ENCODE data around the gene ADGRB2.

The ADGRB2 gene, protein sequence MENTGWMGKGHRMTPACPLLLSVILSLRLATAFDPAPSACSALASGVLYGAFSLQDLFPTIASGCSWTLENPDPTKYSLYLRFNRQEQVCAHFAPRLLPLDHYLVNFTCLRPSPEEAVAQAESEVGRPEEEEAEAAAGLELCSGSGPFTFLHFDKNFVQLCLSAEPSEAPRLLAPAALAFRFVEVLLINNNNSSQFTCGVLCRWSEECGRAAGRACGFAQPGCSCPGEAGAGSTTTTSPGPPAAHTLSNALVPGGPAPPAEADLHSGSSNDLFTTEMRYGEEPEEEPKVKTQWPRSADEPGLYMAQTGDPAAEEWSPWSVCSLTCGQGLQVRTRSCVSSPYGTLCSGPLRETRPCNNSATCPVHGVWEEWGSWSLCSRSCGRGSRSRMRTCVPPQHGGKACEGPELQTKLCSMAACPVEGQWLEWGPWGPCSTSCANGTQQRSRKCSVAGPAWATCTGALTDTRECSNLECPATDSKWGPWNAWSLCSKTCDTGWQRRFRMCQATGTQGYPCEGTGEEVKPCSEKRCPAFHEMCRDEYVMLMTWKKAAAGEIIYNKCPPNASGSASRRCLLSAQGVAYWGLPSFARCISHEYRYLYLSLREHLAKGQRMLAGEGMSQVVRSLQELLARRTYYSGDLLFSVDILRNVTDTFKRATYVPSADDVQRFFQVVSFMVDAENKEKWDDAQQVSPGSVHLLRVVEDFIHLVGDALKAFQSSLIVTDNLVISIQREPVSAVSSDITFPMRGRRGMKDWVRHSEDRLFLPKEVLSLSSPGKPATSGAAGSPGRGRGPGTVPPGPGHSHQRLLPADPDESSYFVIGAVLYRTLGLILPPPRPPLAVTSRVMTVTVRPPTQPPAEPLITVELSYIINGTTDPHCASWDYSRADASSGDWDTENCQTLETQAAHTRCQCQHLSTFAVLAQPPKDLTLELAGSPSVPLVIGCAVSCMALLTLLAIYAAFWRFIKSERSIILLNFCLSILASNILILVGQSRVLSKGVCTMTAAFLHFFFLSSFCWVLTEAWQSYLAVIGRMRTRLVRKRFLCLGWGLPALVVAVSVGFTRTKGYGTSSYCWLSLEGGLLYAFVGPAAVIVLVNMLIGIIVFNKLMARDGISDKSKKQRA (N-terminal part only)

DNA sequence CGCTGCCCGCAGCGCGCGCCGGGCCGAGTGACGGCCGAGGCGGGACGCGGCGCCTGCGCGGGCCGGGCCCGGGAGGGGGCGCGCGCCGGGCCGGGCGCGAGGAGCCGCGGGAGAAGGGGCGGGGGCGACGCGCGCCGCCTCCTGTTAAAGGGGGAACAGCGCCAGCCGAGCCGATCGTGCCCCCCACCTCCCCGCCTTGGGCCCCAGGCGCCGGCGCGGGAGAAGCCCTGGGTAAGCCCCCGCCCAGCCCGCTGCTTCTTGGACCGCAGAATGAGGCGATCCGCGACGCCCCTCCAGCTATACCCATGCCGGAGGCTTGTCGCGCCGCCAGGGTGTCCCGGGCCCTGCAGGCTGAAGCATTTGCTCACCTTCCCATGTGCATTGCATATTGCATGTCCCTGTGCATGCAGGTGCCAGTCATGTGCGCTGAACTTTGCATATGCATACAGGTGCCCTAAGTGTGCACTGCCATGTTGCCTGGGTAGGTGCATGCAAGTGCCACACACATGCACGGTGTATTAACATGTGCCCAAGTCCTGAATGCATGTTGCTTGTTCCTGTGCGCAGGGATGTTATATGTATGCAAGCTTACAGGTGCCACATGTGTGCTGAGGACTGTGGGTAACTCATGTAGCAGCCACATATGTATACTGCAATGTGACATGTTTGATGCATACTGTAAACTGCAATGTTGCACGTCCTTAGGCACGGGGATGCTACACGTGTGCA, at the start of gene ADGRB2:
ADGRB2 (minus strand) TSS at position 29 of the 729 bp plus-strand sequence. CDS start 7,119 bp downstream, outside the sequence.
- Mint-ChIP-seq H3K27ac (peak within 1 kb of the TSS in 2 of 3 experiments; percentile 65 to 83), H3K4me3 (peak within 1 kb of the TSS; percentile 85 to 94 (median 92)), H3K4me1 (peaks cover 65% of the 10 kb centered on the region), H3K36me3 (ENCODE audit: low read depth) (no peaks in the 10 kb centered on the region), H3K27me3 (ENCODE audit: low read depth) (peaks cover 28% of the 10 kb centered on the region), H3K9me3 (no peaks in the 10 kb centered on the region)
- TF ChIP-seq, protein P1, sequence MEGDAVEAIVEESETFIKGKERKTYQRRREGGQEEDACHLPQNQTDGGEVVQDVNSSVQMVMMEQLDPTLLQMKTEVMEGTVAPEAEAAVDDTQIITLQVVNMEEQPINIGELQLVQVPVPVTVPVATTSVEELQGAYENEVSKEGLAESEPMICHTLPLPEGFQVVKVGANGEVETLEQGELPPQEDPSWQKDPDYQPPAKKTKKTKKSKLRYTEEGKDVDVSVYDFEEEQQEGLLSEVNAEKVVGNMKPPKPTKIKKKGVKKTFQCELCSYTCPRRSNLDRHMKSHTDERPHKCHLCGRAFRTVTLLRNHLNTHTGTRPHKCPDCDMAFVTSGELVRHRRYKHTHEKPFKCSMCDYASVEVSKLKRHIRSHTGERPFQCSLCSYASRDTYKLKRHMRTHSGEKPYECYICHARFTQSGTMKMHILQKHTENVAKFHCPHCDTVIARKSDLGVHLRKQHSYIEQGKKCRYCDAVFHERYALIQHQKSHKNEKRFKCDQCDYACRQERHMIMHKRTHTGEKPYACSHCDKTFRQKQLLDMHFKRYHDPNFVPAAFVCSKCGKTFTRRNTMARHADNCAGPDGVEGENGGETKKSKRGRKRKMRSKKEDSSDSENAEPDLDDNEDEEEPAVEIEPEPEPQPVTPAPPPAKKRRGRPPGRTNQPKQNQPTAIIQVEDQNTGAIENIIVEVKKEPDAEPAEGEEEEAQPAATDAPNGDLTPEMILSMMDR (IDR thresholded peaks at IDR 0.05; ENCODE audit: unreplicated experiment in 3 of 3), result peak in 1 of 3 experiments; percentile 12

DNA sequence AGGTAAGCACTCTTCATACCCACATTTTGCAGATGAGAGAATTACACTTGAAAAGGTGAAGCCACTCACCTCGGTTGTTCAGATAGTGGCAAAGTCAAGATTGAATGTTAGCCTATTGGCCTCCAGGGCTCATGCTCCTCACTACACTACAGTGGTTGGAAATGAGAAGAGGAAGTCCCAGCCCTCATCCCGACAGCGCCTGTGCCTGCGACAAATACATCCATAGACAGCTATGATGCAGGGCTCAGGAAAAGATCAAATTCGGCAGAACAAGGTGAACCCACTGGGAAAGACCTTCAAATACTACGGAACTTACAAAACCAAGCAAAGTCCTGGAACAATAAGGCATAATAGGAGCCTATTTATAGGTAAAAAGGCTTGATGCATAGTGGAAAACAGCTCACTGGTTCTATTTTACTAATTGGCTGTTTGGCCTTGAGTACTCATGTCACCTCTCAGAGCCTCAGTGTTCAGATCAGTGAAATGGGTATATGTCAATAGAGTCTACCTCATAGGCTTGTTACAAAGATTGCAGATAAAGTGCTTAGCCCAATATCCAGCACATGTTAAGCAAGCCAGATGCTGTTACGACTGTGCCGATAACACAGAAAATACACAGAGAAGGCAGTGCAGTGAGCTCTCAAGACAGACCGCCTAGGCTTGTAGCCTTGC, 48.2 kb upstream of the ADGRB2 start:
- TF ChIP-seq, protein P1 (IDR thresholded peaks at IDR 0.05; ENCODE audit: unreplicated experiment in 3 of 3), result no peak
- H3K27me3 Mint-ChIP-seq (ENCODE audit: low read depth), result peaks cover 11% of the 10 kb centered on the region
- no peak overlapping the region for H3K27ac Mint-ChIP-seq
- no peaks in the 10 kb centered on the region for H3K36me3 Mint-ChIP-seq (ENCODE audit: low read depth)
- no peak overlapping the region for H3K4me3 Mint-ChIP-seq
- no peaks in the 10 kb centered on the region for H3K4me1 Mint-ChIP-seq
- H3K9me3 Mint-ChIP-seq, result no peaks in the 10 kb centered on the region

GRCh38 chr1:31811605-31812004, 47.5 kb upstream of the ADGRB2 start:
- H3K4me1 Mint-ChIP-seq, result no peaks in the 10 kb centered on the region
- no peaks in the 10 kb centered on the region for H3K36me3 Mint-ChIP-seq (ENCODE audit: low read depth)
- TF ChIP-seq, protein P1 (IDR thresholded peaks at IDR 0.05; ENCODE audit: unreplicated experiment in 3 of 3), result no peak
- no peak overlapping the region for H3K4me3 Mint-ChIP-seq
- no peaks in the 10 kb centered on the region for H3K9me3 Mint-ChIP-seq
- H3K27ac Mint-ChIP-seq, result no peak overlapping the region
- H3K27me3 Mint-ChIP-seq (ENCODE audit: low read depth), result peaks cover 11% of the 10 kb centered on the region

DNA sequence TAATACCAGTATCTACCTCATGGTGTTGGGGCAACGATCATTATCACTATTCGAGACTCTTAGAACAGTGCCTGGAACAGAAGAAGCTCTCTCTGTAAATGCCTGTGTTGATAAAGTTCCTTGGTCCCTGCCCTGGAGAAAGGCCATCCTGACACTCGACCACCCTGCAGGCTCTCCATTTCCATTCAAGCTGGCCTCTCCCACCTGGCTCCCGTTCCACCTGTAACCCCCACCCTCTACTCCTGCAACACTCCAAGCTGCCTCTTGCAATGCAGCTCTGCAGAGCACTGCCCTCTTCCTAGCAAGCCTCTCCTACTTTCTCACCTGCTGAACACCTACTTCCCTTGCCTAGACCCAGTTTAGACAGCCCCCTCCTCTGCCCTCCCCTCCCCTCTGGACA, 45.6 kb upstream of the ADGRB2 start:
- Mint-ChIP-seq H3K9me3 (no peaks in the 10 kb centered on the region), H3K27me3 (ENCODE audit: low read depth) (peaks cover 11% of the 10 kb centered on the region), H3K4me3 (no peak overlapping the region), H3K36me3 (ENCODE audit: low read depth) (no peaks in the 10 kb centered on the region), H3K27ac (no peak overlapping the region), H3K4me1 (no peaks in the 10 kb centered on the region)
- TF ChIP-seq, protein P1 (IDR thresholded peaks at IDR 0.05; ENCODE audit: unreplicated experiment in 3 of 3), result no peak
